ENCODE measurements around the gene MAGEB17.
"Not testable (repeated sequence)": the region's sequence is repeated elsewhere in the genome, so short reads cannot be mapped to it uniquely, and the experiment has no call there.

The MAGEB17 gene

DNA sequence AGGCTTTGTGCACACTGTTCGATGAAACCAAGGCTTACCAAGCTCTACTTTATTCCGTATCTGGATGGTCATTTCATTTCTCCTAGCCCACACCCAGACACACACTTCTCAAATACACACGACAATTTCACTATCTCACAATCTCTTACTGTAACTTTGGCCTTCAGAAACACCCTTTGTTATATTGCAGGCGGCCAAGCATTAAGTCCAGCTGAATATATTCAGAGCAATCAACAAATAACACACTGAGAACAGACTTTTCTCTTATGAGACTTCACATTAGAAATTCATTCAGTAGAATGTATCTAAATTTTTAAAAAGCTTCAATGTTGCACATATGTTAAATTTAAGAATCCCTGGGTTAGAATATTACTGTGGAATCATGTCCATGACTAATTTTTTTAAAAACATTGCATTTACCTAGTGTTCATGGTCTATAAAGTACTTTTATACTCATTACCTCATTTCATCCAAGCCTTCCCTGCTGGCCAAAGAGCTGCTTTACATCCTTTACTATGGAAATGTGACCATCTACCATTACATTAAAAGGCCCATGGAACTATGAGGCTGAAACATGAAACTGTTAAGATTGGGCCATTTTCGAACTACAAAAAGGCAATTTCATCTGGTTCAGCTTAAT lies 10.5 kb upstream of the MAGEB17 start:
- FAIRE-seq (no peak), DNase-seq (ENCODE audit: low spot score) (no peak)

DNA sequence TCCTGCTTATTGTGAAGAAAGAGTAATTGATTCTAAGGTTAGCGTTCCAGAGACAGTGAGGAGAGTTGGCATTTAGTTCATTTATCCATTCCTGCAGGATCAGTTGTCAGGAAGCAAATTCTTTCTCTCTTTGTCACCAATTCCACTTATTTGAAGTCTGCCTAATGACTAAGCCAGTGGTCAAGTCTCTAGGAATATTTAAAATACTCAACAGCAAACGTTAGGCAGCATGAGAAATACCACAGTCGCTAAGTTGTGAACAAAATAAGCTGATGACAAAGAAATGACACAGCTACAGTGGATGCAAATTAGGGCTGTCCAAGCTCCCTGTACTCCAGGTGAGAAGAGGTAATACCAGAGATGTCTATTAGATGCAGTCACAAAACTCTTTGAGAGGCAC lies 6.6 kb upstream of the MAGEB17 start:
- peak; percentile 50 for DNase-seq (ENCODE audit: low spot score)
- FAIRE-seq = no peak

- not testable (repeated sequence) for FAIRE-seq; DNase-seq (ENCODE audit: low spot score)
These were observed 6.1 kb upstream of the MAGEB17 start for GRCh38 chrX:16161173-16161572.

DNA sequence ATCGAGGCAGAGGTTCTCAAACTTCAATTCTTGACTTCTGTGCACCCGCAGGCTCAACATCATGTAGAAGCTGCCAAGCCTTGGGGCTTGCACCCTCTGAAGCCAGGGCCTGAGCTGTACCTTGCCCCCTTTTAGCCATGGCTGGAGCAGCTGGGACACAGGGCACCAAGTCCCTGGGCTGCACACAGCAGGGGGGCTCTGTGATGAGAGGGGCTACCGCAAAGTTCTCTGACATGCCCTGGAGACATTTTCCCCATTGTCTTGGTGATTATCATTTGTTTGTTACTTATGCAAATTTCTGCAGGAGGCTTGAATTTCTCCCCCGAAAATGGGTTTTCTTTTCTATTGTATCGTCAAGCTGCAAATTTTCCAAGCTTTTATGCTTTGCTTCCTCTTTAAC lies 4.9 kb upstream of the MAGEB17 start:
- DNase-seq (ENCODE audit: low spot score) = no peak
- no peak for FAIRE-seq

DNA sequence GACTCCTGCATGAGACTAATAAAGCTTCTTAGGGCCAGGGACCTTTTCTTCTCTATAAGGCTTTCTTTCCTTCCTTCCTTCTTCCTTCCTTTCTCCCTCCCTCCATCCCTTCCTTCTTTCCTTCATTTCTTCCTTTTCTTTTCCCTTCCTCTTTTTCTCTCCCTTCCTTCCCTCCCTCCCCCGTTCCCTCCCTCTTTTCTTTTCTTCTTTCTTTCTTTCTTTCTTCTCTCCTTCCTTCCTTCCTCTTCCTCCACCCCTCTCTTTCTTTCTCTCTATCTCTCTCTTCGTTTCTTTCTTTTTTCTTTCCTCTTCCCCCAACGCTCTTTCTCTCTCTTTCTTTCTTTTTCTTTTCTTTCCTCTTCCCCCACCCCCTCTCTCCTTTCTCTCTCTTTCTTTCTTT lies 2.5 kb upstream of the MAGEB17 start:
- no peak for DNase-seq (ENCODE audit: low spot score)
- no peak for FAIRE-seq

DNA sequence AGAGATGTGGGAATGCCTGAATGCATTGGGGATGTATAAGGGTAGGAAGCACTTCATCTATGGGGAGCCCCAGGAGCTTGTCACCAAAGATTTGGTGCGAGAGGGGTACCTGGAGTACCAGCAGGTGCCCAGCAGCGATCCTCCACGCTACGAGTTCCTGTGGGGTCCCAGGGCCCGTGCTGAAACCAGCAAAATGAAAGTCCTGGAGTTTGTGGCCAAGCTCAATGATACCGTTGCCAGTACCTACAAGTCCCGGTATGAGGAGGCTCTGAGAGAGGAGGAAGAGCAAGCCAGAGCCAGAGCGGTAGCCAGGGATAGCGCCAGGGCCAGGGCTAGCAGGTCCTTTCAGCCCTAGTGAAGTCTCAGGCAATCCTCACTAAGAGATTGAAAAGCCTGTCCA lies 3.8 kb downstream of the MAGEB17 start:
- FAIRE-seq = no peak

GRCh38 chrX:16171944-16172343 lies 4.7 kb downstream of the MAGEB17 start:
- FAIRE-seq = no peak
- DNase-seq (ENCODE audit: low spot score) = no peak

More for the DNA sequence above, 3.8 kb downstream of the MAGEB17 start:
- no peak for DNase-seq (ENCODE audit: low spot score)

DNA sequence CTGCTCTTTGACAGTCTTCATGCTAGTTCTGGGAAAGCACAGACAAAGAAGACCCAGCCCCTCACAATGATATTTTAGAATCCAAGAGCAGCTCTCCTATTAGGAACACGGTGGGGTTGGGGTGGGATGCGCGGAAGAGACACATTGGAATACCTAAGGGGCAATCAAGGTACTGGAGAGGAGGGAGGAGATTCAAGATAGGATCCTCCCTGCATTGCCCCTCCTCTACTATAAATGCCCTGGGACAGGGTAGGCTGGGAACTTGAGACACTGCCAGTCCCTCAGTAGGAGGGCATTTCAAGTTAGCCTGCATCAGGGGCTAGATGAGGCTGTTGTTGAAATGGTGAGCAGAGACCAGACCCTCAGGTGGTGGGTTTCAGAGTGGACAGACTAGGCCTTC lies 5.1 kb downstream of the MAGEB17 start:
- no peak for FAIRE-seq
- DNase-seq (ENCODE audit: low spot score) = no peak

GRCh38 chrX:16175329-16176061 lies 8.2 kb downstream of the MAGEB17 start:
- FAIRE-seq = no peak
- no peak for DNase-seq (ENCODE audit: low spot score)

DNA sequence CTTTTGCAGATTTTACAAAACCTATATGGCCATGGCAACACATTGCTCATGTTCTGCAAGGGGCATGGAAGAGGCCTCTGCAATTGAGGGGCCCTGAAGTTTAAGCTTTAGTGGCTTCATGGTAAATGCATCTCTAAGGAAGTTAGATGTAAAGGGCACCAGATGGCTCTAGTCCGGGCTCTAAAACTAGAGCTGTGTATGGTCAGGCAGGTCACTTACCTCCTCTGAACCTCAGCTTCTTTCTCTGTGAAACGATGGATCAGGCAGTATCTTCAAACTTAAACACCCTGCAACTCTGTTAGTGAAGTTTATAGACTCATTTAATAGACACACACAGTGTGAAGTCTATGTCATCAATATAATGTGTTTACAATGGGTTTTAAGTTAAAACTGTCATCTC lies 10.0 kb downstream of the MAGEB17 start:
- no peak for DNase-seq (ENCODE audit: low spot score)
- no peak for FAIRE-seq

DNA sequence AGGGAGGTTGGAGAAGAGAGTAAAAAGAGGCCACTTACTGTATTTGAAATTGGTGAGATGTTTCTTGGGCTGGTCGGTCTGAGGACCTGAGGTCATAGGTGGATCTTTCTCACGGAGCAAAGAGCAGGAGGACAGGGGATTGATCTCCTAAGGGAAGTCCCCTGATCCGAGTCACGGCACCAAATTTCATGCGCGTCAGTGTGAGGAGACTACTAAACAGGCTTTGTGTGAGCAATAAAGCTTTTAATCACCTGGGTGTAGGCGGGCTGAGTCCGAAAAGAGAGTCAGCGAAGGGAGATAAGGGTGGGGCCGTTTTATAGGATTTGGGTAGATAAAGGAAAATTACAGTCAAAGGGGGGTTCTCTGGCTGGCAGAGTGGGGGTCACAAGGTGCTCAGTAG lies 16.6 kb downstream of the MAGEB17 start:
- not testable (repeated sequence) for DNase-seq (ENCODE audit: low spot score); FAIRE-seq

DNA sequence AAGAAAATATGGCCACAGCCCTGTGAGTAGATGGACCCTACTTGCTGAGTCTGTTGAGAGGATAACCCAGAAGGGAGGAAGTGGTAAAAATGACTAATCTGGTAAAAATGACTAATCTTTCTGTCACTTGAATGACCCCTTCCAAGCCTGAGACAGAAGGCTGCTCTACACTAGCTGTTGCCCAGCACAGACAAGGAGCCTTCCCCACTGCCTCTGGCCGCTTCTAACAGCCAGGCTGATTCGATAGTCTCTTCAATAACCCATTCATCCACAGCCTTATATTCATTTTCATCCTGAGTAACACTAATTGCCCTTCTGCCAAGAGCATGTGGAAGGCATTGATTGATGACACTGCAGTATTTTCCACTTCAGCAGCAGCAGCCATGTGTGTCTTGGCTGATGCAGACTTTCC lies 18.4 kb downstream of the MAGEB17 start:
- DNase-seq (ENCODE audit: low spot score) = peak; percentile 48
- FAIRE-seq = no peak

GRCh38 chrX:16186380-16187007 lies 19.2 kb downstream of the MAGEB17 start:
- FAIRE-seq (no peak), DNase-seq (ENCODE audit: low spot score) (no peak)

- DNase-seq (ENCODE audit: low spot score) (no peak), FAIRE-seq (no peak)
These were observed 19.9 kb downstream of the MAGEB17 start for GRCh38 chrX:16187024-16187760.

GRCh38 chrX:16188687-16189086 lies 21.4 kb downstream of the MAGEB17 start:
- DNase-seq (ENCODE audit: low spot score) (no peak), FAIRE-seq (no peak)

DNA sequence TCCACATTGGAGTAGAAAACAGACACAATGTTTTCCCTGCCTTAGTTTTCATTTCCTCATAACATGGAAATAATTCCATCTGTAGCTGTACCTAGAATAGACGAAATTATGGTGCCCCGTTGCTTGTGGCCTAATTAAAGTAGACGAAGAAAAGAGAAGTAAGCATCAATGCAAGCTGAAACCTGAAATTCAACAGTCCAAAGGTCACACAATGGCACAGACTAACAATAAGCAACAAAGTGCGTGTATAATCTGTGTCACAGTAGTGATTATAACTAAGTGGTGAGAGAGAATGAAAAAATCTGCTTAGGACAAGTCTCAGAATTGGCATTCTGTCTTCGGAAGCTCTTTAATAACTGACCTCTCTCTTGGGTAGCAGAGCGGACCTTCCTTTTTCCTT lies 24.3 kb downstream of the MAGEB17 start:
- DNase-seq (ENCODE audit: low spot score) (no peak), FAIRE-seq (no peak)

GRCh38 chrX:16196829-16197228 lies 29.5 kb downstream of the MAGEB17 start:
- no peak for FAIRE-seq
- no peak for DNase-seq (ENCODE audit: low spot score)

GRCh38 chrX:16199343-16199742 lies 32.1 kb downstream of the MAGEB17 start:
- no peak for FAIRE-seq

GRCh38 chrX:16202943-16203342 lies 35.7 kb downstream of the MAGEB17 start:
- FAIRE-seq (no peak), DNase-seq (ENCODE audit: low spot score) (no peak)

More at GRCh38 chrX:16199343-16199742, 32.1 kb downstream of the MAGEB17 start:
- no peak for DNase-seq (ENCODE audit: low spot score)

GRCh38 chrX:16204538-16204937 lies 37.3 kb downstream of the MAGEB17 start:
- DNase-seq (ENCODE audit: low spot score) (no peak), FAIRE-seq (no peak)

- FAIRE-seq (no peak), DNase-seq (ENCODE audit: low spot score) (no peak)
These were observed 38.6 kb downstream of the MAGEB17 start for GRCh38 chrX:16205840-16206239.

- DNase-seq (ENCODE audit: low spot score) (no peak), FAIRE-seq (no peak)
These were observed 40.4 kb downstream of the MAGEB17 start for GRCh38 chrX:16207634-16208033.

Measured in urothelium cell line (cell line).